GM18907 (cell line): ENCODE data around the gene PNLIPRP3.
A peak's percentile ranks its signal among the peaks of the same experiment; 100 is the strongest.

Experiments used
- ATAC-seq: cut with Tn5 transposase; IDR thresholded peaks from one replicate; pipeline ENCODE4 v1.9.1; 2021; ENCODE audit warnings: mild to moderate bottlenecking, moderate library complexity; ENCODE audit not compliant: unreplicated experiment

PNLIPRP3 gene

DNA sequence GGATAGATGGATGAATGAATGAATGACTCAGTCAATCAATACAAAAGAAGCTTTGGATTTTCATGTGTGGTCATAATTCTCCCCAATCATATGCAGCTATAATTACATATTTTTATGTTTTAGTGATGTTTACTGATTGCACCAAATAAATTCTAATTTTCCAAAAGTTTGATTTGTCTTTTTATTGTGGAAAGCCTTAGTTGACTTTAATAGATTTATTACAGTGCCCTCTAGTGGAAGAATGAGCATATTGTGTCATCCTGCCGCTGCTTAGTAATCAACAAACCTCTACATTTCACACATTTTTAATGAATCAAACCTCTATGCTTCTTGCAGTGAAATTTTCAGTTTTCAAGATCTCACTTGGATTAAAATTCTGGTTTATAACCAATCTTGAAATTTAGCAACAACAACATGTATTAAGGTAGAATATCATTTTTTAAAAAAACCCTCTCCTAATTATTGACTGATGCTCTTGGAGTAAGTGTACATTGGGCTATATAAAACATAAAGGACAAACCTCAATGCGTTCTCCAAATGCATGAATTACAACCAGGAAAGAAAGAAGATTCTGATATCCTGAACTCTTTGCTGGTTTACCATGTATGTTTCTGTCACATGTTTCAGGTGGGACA lies 62.5 kb downstream of the PNLIPRP3 start:
- ATAC-seq: no peak

DNA sequence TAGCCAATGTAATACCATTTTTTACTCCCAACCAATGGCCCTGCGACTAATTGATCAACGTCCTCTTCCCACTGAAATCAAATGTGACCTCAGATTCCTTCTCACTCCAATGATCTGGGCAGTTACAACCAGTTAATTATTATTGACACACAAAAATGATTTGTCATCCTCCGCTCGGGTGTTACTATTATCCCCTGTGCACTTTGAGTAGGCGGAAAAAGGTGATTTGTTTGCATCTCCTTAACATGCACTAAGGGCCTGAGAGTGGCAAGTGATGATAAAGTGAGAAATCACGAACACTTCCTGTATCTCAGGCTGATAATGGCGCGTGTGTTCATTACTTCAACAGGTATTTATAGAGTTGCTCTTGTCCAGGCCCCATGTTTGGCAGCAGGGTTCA lies 77.1 kb downstream of the PNLIPRP3 start:
- ATAC-seq: no peak

DNA sequence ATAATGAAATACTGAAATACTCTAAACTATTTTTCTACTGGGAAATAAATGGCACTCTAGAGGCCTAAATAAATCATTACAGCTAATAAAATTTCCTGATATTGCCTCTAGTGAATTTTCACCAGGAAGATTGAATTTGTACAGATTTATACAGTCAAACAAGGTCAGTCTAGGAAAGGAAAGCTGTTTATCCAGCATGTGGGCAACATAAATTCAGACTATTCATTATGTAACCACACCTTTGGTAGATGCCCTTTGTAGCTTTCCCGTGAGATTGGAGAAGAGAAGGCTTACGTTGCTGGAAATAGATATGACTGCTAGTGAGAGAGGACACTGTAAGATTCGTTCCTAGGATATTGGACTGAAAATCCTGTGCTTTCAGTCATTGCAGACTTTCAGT lies 82.9 kb downstream of the PNLIPRP3 start:
- ATAC-seq: no peak

DNA sequence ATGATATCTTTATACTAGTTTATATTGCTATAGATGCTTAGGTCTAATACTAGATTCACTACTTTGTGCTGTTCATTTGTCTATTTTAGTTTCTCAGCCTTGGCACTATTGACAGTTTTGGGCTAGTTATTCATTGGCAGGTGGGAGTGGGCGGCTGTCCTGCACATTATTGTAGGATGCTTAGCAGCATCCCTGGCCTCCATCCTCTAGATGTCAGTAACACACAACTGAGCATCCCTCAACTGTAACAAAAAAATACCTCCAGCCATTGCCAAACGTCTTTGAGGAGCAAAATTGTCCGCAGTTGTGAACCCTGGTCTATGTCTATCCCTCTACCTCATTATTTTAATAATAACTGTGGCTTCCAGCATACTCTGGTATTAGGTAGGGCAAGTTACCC lies 83.7 kb downstream of the PNLIPRP3 start:
- no peak for ATAC-seq

DNA sequence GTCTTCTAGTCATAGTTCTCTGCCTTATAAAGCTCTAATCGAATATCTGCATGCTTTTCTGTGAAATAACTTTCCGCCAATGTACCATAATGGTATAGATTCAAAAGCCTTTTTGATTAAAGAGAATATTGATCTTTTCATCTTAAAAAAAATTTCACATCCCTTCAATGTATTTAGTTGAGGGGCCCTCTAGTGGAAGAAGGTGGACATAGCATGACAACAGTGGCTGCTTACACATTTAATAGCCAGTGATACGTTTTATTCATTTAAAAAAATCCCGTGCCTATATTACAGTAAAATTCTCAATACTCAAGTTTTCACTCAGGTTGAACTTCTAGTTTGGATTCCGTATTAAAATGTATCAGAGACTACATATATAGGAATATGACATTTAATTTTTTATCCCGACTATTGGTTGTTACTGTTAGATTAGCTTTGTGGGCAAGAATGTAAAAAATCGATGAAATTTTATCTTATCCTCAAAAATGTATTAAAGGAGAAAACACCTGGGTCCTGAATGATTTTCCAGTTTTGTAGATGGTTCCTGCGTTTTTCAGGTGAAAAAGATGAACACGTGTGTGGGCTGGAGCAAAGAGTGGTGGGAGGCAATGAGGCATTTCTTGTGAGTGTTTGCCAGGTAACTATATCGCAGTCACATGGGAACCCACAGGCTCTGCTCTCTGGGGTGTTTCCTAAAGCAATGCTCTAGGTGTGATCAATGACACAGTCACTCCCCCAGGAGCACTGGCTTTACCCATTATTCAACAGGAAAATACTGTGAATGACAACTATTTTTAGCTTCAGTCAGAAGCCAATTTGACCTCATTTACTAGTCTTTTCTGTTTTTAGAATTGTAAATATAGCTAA lies 94.0 kb downstream of the PNLIPRP3 start:
- peak; percentile 65 for ATAC-seq

DNA sequence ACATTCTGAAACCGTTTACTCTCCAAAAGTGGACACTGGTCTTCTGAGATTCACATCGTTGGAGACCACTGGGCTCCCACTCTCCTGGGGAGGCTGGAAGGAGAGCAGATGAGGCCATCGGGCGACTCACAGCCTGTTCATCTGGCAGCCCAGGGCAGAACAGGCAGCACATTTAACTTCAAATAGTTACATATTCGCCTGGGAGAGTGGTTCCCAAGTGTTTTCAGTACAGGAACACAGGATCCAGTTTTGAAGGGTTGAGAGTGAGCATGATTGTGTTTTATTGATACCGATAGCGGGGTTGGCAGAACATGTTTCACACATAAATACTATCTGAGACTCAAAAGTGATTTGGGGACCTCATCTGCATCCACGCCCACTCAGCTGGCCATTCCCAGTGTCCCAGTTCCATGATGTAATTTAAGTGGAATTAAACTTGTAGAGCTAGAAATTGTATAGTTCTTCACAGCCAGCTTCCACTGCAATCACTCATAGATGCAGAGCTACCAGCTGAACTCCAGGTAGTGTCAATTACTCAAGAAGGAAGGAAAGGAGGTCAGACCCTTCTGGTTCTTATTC lies 95.2 kb downstream of the PNLIPRP3 start:
- ATAC-seq: no peak

DNA sequence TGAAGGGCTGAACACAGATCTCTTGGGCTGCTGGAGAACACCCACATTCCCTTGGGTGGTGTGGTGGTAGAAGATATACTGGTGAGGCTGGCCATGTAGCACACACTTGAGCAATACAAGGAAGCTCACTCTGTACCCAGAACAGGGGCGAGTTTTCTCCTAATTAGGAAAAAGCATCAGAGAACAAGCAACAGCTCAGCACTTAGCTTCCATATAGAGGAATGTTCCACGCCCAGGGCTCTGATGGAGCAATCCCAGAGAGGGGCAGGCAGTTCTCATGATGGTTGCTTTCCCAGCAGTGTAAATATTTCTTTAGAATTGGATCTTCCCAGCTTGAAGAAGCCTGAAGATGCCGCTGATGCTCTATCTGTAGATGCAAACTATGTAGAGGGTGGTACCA lies 97.1 kb downstream of the PNLIPRP3 start:
- no peak for ATAC-seq

DNA sequence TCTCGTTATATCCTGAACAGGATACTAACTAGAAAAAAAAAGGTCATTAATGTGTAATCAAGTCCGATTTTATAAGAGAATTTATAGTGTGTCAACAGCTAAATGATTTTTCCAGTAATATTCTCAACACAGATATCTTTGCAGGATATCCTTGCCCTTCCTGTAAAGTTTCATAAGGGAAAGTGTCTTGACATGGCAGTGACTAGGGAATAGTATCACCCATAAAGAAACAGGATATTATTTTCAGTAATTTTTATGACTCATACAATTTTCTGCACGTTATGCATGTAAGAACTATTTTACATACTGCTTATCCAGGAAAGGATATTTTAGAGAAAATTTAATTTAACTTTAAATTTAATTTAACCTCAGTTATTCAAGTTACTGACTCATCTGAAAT lies 98.6 kb downstream of the PNLIPRP3 start:
- ATAC-seq: no peak
